ENCODE measurements around the gene VPS41. TPM values are rescaled to one million over a fixed set of nuclear protein-coding genes. Genes with fewer than 3 reads are reported as not detected.

The VPS41 gene
- total and polyA plus RNA-seq, 2 of the 13 experiments (the other 11 are each of a cell fraction or from before 2014, with no cell fraction given) = 12.1 to 43.4 TPM

- TF ChIP-seq ZSCAN31 (CRISPR knock-in tag; IDR thresholded peaks at IDR 0.05; ENCODE audit: low read depth) = no peak
- no peak for TF ChIP-seq PAF1 (CRISPR knock-in tag; IDR thresholded peaks at IDR 0.05)
- TF ChIP-seq ZNF672 (CRISPR knock-in tag; IDR thresholded peaks at IDR 0.05) = no peak
- no peak for TF ChIP-seq ZNF7 (CRISPR knock-in tag; IDR thresholded peaks at IDR 0.05)
These were observed 88.4 kb downstream of the VPS41 start (continued) for GRCh38 chr7:38820571-38820970.

- Histone ChIP-seq H3K79me2 (ENCODE audit: insufficient read depth, low read length) (no peaks in the 10 kb centered on the region), H3K4me1 (ENCODE audit: insufficient read depth, low read length) (no peaks in the 10 kb centered on the region), H3K9ac (ENCODE audit: insufficient read depth, low read depth, low read length) (no peak overlapping the region), H3K9me3 (ENCODE audit: low read length) (no peaks in the 10 kb centered on the region), H3K4me3 (replicated peaks in 1 of 3; ENCODE audit: insufficient read depth in 1 of 3, low read depth in 2 of 3, low read length in 3 of 3) (no peak overlapping the region), H4K20me1 (ENCODE audit: insufficient read depth, low read length) (no peaks in the 10 kb centered on the region), H3K27me3 (ENCODE audit: control insufficient read depth in 1 of 2, insufficient read depth in 2 of 2, low read length in 2 of 2) (no peaks in the 10 kb centered on the region), H3K27ac (ENCODE audit: extremely low read length, insufficient read depth, low read length) (no peak overlapping the region), H2AFZ (ENCODE audit: low read length) (no peak overlapping the region), H3K36me3 (replicated peaks in 1 of 2; ENCODE audit: control insufficient read depth in 1 of 2, insufficient read depth in 2 of 2, low read length in 2 of 2) (0 out of 5 replicates have a peak, but pooled peaks cover 0 to 5% of the 10 kb centered on the region in 2 experiments), H3K4me2 (ENCODE audit: low read depth, low read length) (no peak overlapping the region)
- no peak for DNase-seq (ENCODE audit: low spot score)
- no peak for TF ChIP-seq ZKSCAN8 (CRISPR knock-in tag; IDR thresholded peaks at IDR 0.05; ENCODE audit: borderline replicate concordance)
- TF ChIP-seq ZNF597 (CRISPR knock-in tag; IDR thresholded peaks at IDR 0.05) = no peak
- no peak for TF ChIP-seq SRY (CRISPR knock-in tag; IDR thresholded peaks at IDR 0.05)
- TF ChIP-seq, protein P1, sequence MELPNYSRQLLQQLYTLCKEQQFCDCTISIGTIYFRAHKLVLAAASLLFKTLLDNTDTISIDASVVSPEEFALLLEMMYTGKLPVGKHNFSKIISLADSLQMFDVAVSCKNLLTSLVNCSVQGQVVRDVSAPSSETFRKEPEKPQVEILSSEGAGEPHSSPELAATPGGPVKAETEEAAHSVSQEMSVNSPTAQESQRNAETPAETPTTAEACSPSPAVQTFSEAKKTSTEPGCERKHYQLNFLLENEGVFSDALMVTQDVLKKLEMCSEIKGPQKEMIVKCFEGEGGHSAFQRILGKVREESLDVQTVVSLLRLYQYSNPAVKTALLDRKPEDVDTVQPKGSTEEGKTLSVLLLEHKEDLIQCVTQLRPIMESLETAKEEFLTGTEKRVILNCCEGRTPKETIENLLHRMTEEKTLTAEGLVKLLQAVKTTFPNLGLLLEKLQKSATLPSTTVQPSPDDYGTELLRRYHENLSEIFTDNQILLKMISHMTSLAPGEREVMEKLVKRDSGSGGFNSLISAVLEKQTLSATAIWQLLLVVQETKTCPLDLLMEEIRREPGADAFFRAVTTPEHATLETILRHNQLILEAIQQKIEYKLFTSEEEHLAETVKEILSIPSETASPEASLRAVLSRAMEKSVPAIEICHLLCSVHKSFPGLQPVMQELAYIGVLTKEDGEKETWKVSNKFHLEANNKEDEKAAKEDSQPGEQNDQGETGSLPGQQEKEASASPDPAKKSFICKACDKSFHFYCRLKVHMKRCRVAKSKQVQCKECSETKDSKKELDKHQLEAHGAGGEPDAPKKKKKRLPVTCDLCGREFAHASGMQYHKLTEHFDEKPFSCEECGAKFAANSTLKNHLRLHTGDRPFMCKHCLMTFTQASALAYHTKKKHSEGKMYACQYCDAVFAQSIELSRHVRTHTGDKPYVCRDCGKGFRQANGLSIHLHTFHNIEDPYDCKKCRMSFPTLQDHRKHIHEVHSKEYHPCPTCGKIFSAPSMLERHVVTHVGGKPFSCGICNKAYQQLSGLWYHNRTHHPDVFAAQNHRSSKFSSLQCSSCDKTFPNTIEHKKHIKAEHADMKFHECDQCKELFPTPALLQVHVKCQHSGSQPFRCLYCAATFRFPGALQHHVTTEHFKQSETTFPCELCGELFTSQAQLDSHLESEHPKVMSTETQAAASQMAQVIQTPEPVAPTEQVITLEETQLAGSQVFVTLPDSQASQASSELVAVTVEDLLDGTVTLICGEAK (IDR thresholded peaks at IDR 0.05) = no peak
- TF ChIP-seq, protein P1 (CRISPR knock-in tag; IDR thresholded peaks at IDR 0.05) = no peak
- TF ChIP-seq CHD2 (IDR thresholded peaks at IDR 0.05; ENCODE audit: low read depth, low read length) = no peak
- WGBS (ENCODE audit: low lambda C conversion rate) = 91% methylated on average over 2 of the region's 2 CpGs
- intact Hi-C loops (cut with micrococcal nuclease; ENCODE audit: unreplicated experiment) = no loop called here
- ATAC-seq = no peak
- in situ Hi-C loops (cut with HindIII; ENCODE audit: extremely low pct_ligation_motif_present, low pct_unique_long_range_greater_than_20kb) = no loop called here
- CTCF ChIA-PET (ENCODE audit: low intra/inter-chr PET ratio, low total read pairs) = no interaction called here
- FAIRE-seq = no peak
- POLR2A ChIA-PET = no interaction called here
- no TSS peak for BruUV-seq (replicated peaks)
These were observed 89.5 kb downstream of the VPS41 start for GRCh38 chr7:38819463-38819862.

Data from HepG2 (cell line).